HFFc6 (cell line): ENCODE measurements around the gene ANKRD40CL. TPM values are rescaled to one million over a fixed set of nuclear protein-coding genes. Genes with fewer than 3 reads are reported as not detected.
A peak's percentile ranks its signal among the peaks of the same experiment; 100 is the strongest.

Source experiments
- DNase-seq: peaks from one replicate; pipeline ENCODE4 v3.0.0-alpha.2; 2018
- H3K27ac Mint-ChIP-seq: 2 replicates; pipeline ENCODE4 v1.8.0; 2020; ENCODE audit warnings: mild to moderate bottlenecking, mixed read lengths
- H3K27me3 Mint-ChIP-seq: 2 replicates; pipeline ENCODE4 v1.8.0; 2021; ENCODE audit warnings: mild to moderate bottlenecking, moderate library complexity, mixed read lengths; ENCODE audit not compliant: insufficient read depth
- H3K36me3 Mint-ChIP-seq: 2 replicates; pipeline ENCODE4 v1.8.0; 2021; ENCODE audit warnings: low read depth, mixed read lengths
- H3K4me1 Mint-ChIP-seq: 2 replicates; pipeline ENCODE4 v1.8.0; 2020; ENCODE audit warnings: low read depth, mixed read lengths
- H3K4me3 Mint-ChIP-seq: 2 replicates; pipeline ENCODE4 v1.8.0; 2020; ENCODE audit warnings: mild to moderate bottlenecking, moderate library complexity, mixed read lengths
- H3K9me3 Mint-ChIP-seq: 2 replicates; pipeline ENCODE4 v1.8.0; 2020; ENCODE audit warnings: mild to moderate bottlenecking, mixed read lengths
- total RNA-seq, 6 experiments: library from RNA; stranded (reverse); fragmentation: NEBNext Ultra II Directional; extraction: Animal tissue kit (Norgen Biotek cat#: 25700); gene quantifications; 2 replicates in 1 of 6; 3 replicates in 5 of 6; pipeline ENCODE4 v1.2.3, GENCODE V29; 2021
- TF ChIP-seq, protein P1 (sequence below): fragments of 200-600 bp; sonication (generic); IDR thresholded peaks from 2 replicates; pipeline ENCODE4 v1.5.0; 2021; ENCODE audit warnings: antibody characterized with exemption, mild to moderate bottlenecking

Gene ANKRD40CL
- total RNA-seq, 6 experiments from 2014 or later: not detected

DNA sequence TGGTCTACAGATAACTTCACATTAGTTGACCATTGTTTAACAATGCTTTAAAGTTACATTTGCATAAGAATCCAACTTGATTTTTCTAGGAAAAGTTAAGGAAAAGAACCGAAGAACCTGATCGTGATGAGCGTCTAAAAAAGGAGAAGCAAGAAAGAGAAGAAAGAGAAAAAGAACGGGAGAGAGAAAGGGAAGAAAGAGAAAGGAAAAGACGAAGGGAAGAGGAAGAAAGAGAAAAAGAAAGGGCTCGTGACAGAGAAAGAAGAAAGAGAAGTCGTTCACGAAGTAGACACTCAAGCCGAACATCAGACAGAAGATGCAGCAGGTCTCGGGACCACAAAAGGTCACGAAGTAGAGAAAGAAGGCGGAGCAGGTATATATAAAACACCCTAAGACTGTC, 21.7 kb downstream of the ANKRD40CL start:
- no peaks in the 10 kb centered on the region for H3K9me3 Mint-ChIP-seq
- peaks cover 50% of the 10 kb centered on the region for H3K36me3 Mint-ChIP-seq
- H3K4me3 Mint-ChIP-seq: no peak overlapping the region
- no peak for DNase-seq
- H3K27me3 Mint-ChIP-seq: no peaks in the 10 kb centered on the region
- no peaks in the 10 kb centered on the region for H3K4me1 Mint-ChIP-seq
- no peak overlapping the region for H3K27ac Mint-ChIP-seq
- TF ChIP-seq, protein P1, sequence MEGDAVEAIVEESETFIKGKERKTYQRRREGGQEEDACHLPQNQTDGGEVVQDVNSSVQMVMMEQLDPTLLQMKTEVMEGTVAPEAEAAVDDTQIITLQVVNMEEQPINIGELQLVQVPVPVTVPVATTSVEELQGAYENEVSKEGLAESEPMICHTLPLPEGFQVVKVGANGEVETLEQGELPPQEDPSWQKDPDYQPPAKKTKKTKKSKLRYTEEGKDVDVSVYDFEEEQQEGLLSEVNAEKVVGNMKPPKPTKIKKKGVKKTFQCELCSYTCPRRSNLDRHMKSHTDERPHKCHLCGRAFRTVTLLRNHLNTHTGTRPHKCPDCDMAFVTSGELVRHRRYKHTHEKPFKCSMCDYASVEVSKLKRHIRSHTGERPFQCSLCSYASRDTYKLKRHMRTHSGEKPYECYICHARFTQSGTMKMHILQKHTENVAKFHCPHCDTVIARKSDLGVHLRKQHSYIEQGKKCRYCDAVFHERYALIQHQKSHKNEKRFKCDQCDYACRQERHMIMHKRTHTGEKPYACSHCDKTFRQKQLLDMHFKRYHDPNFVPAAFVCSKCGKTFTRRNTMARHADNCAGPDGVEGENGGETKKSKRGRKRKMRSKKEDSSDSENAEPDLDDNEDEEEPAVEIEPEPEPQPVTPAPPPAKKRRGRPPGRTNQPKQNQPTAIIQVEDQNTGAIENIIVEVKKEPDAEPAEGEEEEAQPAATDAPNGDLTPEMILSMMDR: no peak

DNA sequence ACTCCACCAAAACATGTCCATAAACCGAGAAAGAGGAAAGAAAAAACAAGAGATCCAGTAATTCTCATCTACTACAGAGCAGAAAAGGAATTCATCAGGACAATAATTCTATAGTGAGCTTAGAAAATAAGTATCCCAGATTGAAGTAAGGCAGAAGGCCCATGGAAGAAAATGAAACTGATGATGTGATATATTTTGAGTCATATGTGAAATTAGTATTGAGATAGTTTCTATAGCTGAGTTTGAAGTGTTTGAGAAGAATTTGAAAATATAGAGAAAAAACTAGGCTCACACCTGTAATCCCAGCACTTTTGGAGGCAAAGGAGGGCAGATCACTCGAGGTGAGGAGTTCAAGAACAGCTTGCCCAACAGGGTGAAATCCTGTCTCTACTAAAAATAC, 28.2 kb downstream of the ANKRD40CL start:
- Mint-ChIP-seq H3K4me3 (no peak overlapping the region), H3K4me1 (peaks cover 21% of the 10 kb centered on the region; the same call in 1 of the 2 replicates), H3K36me3 (peaks cover 49% of the 10 kb centered on the region), H3K27me3 (no peaks in the 10 kb centered on the region), H3K27ac (peak overlapping the region; percentile 25), H3K9me3 (no peaks in the 10 kb centered on the region)
- TF ChIP-seq, protein P1: no peak
- no peak for DNase-seq

DNA sequence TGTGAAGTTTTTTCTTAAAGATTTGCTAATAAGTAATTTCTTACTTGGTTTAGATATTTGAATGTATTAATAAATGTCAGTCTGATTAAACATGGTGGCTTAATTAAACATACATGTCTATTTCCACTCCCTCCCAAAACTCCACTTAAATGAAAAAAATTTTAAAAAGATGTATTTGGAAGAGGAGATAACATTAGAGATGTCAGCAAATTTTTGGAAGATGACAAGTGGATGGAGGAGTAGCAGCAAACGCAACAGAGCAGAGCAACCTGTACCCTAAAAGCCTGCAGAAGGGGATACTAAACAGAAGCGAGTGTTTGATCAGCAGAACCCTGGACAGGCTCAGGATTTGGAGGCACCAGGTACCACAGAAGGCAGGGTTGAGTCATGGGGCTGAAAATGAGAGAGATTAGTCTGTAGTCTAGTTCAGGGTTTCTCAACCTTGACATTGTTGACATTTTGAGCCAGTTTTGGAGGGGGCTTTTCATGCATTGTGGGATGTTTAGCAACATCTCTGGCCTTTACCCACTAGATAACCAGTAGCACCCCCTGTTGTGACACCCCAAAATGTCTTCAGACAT, 30.1 kb downstream of the ANKRD40CL start:
- Mint-ChIP-seq H3K4me3 (no peak overlapping the region), H3K27me3 (no peaks in the 10 kb centered on the region), H3K4me1 (peaks cover 21% of the 10 kb centered on the region; the same call in 1 of the 2 replicates), H3K27ac (no peak overlapping the region), H3K36me3 (peaks cover 43% of the 10 kb centered on the region), H3K9me3 (no peaks in the 10 kb centered on the region)
- TF ChIP-seq, protein P1: no peak
- DNase-seq: no peak

DNA sequence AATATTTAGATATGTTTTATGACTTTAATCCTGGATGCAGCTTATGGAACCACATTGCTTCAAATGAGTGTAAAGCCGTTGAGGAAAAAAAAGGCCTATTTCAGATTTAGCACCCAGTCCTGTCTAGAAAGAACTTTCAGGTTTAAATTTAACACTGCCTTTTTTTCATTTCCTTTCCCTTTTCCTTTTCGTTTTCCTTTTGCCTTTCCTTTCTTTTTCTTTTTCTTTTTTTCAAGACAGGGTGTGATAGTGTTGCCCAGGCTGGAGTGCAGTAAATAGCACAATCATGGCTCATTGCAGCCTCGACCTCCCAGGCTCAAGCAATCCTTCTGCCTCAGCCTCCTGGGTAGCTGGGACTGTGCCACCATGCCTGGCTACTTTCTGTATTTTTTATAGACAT, 32.0 kb downstream of the ANKRD40CL start:
- no peaks in the 10 kb centered on the region for H3K27me3 Mint-ChIP-seq
- no peaks in the 10 kb centered on the region for H3K9me3 Mint-ChIP-seq
- H3K27ac Mint-ChIP-seq: no peak overlapping the region
- no peak overlapping the region for H3K4me3 Mint-ChIP-seq
- peaks cover 28% of the 10 kb centered on the region for H3K36me3 Mint-ChIP-seq
- H3K4me1 Mint-ChIP-seq: peaks cover 32% of the 10 kb centered on the region
- no peak for DNase-seq
- TF ChIP-seq, protein P1: no peak

DNA sequence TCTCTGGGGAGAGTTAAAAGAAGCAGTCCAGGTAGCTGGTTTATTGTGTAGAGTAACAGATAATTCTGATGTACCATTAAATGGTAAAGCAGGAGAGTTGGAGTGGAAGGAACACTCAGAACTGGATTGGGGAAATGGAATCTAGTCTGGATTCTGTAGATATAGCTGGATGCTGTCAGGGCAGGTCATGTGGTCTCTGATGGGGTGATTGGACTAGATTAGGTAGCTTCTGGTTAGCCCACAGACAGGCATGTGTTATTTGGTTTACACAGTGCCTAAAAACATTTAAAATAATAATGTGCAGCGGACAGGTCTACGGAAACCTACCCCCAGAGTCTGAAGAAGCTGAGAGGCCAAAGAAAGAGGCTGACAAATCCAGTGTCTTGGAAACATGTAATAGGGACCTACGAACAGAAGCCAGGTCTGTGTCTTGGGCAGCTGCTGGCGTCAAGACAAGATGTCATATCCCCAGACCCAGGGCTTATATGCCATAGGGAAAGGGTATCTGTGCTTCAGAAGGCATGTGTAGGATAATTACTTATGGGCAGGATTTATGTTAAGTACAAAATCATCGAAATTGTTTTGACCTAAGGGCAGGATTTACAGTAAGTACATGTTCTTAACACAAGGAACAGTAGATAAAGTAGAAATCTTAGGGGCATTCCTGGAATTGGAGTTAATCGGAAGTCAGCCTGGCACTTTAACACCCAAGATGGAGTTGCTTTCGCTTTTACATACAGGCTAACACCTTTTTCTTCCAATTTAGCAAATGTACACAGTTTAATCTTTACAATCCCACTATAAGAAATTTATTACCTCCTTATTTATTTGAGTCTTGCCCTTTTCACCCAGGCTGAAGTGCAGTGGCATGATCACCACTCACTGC, 35.5 kb downstream of the ANKRD40CL start:
- H3K9me3 Mint-ChIP-seq: no peaks in the 10 kb centered on the region
- H3K4me1 Mint-ChIP-seq: peaks cover 27% of the 10 kb centered on the region
- peak overlapping the region; percentile 40; the same call in 1 of the 2 replicates for H3K27ac Mint-ChIP-seq

More for the DNA sequence above, 35.5 kb downstream of the ANKRD40CL start:
- no peaks in the 10 kb centered on the region for H3K27me3 Mint-ChIP-seq
- H3K4me3 Mint-ChIP-seq: no peak overlapping the region
- TF ChIP-seq, protein P1: no peak
- DNase-seq: no peak
- H3K36me3 Mint-ChIP-seq: peaks cover 10% of the 10 kb centered on the region
